ENCODE data around the gene KHDC4. TPM values are rescaled to one million over a fixed set of nuclear protein-coding genes. Genes with fewer than 3 reads are reported as not detected.

Gene KHDC4
- total RNA-seq, 1 experiment from 2014 or later, result 57.7 TPM

DNA sequence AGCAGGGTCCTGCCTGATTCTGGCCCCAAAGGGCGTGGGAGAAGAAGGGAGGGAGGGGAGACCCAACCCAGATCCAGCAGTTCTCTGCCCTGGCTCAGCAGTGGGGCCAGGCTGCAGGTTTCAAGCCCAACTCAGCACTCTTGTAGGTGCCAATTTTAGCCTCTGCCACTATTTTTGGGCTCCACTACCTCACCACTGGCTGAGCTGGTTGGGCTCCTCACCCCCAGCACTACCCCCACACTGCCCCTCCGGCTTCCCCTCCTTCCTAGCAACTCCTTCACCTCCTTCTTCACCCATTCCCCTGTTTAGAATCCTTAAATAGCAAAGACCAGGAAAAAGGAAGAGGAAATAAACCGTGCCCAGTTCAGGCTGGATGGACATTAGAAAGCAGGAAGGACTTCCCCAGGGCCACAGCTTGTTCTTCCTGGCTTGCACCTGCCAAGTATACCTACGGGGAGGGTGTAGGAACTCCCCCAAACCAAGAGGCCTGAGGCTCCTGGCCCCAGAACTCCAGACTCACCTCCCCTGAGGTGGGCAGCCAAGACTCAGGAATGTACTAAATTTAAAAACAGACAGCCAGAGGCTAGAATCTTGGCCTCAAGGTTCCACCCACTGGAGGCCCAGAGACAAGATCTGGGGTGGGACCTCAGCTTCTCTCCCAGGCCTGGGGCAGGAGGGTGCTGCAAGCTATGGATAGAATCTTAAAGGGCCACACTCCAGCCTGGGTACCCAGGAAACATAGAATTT, 45.6 kb upstream of the KHDC4 start:
- H3K4me2 ChIP-seq (ENCODE audit: insufficient read depth, insufficient read length, low read length), result peak overlapping the region; percentile 81
- no peaks in the 10 kb centered on the region for H3K27me3 ChIP-seq (ENCODE audit: insufficient read depth, low read length)
- no peak overlapping the region for H2BK120ac ChIP-seq (ENCODE audit: low read depth, low read length, poor library complexity, severe bottlenecking)
- WGBS (ENCODE audit: extremely low coverage, insufficient read length, low lambda C conversion rate), result no CpG with 5 or more reads among the region's 4 CpGs
- H2BK12ac ChIP-seq (ENCODE audit: insufficient read length, low read depth, low read length), result no peak overlapping the region
- no peak overlapping the region for H3K4ac ChIP-seq (ENCODE audit: low read depth, low read length)
- no peak overlapping the region for H4K91ac ChIP-seq (ENCODE audit: insufficient read length, low read depth, low read length)
- H4K8ac ChIP-seq (replicated peaks; ENCODE audit: insufficient read length, low read depth, low read length), result no peak overlapping the region
- H2BK15ac ChIP-seq (ENCODE audit: low read depth, low read length), result no peak overlapping the region
- no peak overlapping the region for H3T11ph ChIP-seq (ENCODE audit: low read length)
- H3K23me2 ChIP-seq (ENCODE audit: insufficient read length, low read depth, low read length, poor library complexity, severe bottlenecking), result peaks cover 28% of the 10 kb centered on the region
- Mint-ChIP-seq H3K4me1 (peaks cover 81 to 86% of the 10 kb centered on the region in 2 experiments), H3K36me3 (ENCODE audit: insufficient read depth in 1 of 3, low read depth in 3 of 3) (peaks cover 0 to 4% (median 2%) of the 10 kb centered on the region in 3 experiments; a peak in 2 of 7 replicates), H3K27ac (peak overlapping the region in 2 of 3 experiments; percentile 97 to 99; a peak in 3 of 7 replicates), H3K27me3 (ENCODE audit: low read depth) (no peaks in the 10 kb centered on the region), H3K4me3 (peak overlapping the region; percentile 90 to 92), H3K9me3 (no peaks in the 10 kb centered on the region)
- H3K9ac ChIP-seq (ENCODE audit: extremely low read depth, insufficient read length, low read length), result no peak overlapping the region
- no peak overlapping the region for H2AK5ac ChIP-seq (ENCODE audit: insufficient read length, low read length)
- peaks cover 6% of the 10 kb centered on the region for H3K79me1 ChIP-seq (ENCODE audit: insufficient read depth, low read depth, low read length, poor library complexity, severe bottlenecking)
- TF ChIP-seq, protein P1, sequence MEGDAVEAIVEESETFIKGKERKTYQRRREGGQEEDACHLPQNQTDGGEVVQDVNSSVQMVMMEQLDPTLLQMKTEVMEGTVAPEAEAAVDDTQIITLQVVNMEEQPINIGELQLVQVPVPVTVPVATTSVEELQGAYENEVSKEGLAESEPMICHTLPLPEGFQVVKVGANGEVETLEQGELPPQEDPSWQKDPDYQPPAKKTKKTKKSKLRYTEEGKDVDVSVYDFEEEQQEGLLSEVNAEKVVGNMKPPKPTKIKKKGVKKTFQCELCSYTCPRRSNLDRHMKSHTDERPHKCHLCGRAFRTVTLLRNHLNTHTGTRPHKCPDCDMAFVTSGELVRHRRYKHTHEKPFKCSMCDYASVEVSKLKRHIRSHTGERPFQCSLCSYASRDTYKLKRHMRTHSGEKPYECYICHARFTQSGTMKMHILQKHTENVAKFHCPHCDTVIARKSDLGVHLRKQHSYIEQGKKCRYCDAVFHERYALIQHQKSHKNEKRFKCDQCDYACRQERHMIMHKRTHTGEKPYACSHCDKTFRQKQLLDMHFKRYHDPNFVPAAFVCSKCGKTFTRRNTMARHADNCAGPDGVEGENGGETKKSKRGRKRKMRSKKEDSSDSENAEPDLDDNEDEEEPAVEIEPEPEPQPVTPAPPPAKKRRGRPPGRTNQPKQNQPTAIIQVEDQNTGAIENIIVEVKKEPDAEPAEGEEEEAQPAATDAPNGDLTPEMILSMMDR (conservative IDR thresholded peaks at IDR 0.05), result no peak
- peaks cover 11% of the 10 kb centered on the region; the same call in 1 of the 2 replicates for H3K79me2 ChIP-seq (ENCODE audit: insufficient read depth, low read length)
- H4K20me1 ChIP-seq (ENCODE audit: control insufficient read depth, insufficient read depth, insufficient read length), result peaks cover 7% of the 10 kb centered on the region
- DNase-seq, result no peak
- H3K56ac ChIP-seq (ENCODE audit: insufficient read length, low read depth, low read length), result no peak overlapping the region
- no peaks in the 10 kb centered on the region for H3K9me3 ChIP-seq (ENCODE audit: control insufficient read depth, low read depth, low read length)
- H3K4me1 ChIP-seq (ENCODE audit: insufficient read depth, low read length), result peaks cover 12% of the 10 kb centered on the region
- H3K18ac ChIP-seq (ENCODE audit: insufficient read length, low read depth, low read length), result no peak overlapping the region
- no peak overlapping the region for H3K23ac ChIP-seq (ENCODE audit: insufficient read length, low read depth, low read length)
- no peak overlapping the region for H2BK20ac ChIP-seq (ENCODE audit: low read depth, low read length, poor library complexity, severe bottlenecking)
- no peak overlapping the region for H3K27ac ChIP-seq (ENCODE audit: insufficient read length, low read depth, low read length)
- no peak overlapping the region for H2AFZ ChIP-seq (ENCODE audit: low read length)
- no peak overlapping the region for H3K14ac ChIP-seq (ENCODE audit: insufficient read depth, low read length)
- no peak overlapping the region for H2BK5ac ChIP-seq (ENCODE audit: insufficient read length, low read length)
- no peak overlapping the region for H4K5ac ChIP-seq (ENCODE audit: insufficient read length, low read depth, low read length)

Measured in H9 (cell line).